ENCODE measurements around the gene CORO7. TPM values are rescaled to one million over a fixed set of nuclear protein-coding genes. Genes with fewer than 3 reads are reported as not detected.

CORO7 gene
- polyA plus RNA-seq, 6 donors from 2014 or later = 9.0 to 40.1 (median 20.7) TPM

- no peaks in the 10 kb centered on the region for H3K27me3 Mint-ChIP-seq
- no peak for DNase-seq
- H3K4me1 Mint-ChIP-seq = peaks cover 10 to 14% (median 13%) of the 10 kb centered on the region in 3 donors
- peak overlapping the region in 1 of 6 donors; percentile 87 for H3K27ac Mint-ChIP-seq
- no peaks in the 10 kb centered on the region for H3K36me3 Mint-ChIP-seq
- H3K9me3 Mint-ChIP-seq = no peaks in the 10 kb centered on the region
- peak; percentile 80 to 85 for ATAC-seq (ENCODE audit: low read depth in 2 of 2)
- peak overlapping the region in 1 of 8 donors; percentile 55 for H3K4me3 Mint-ChIP-seq
These were observed 51.4 kb downstream of the CORO7 start for GRCh38 chr16:4365014-4365406.

DNA sequence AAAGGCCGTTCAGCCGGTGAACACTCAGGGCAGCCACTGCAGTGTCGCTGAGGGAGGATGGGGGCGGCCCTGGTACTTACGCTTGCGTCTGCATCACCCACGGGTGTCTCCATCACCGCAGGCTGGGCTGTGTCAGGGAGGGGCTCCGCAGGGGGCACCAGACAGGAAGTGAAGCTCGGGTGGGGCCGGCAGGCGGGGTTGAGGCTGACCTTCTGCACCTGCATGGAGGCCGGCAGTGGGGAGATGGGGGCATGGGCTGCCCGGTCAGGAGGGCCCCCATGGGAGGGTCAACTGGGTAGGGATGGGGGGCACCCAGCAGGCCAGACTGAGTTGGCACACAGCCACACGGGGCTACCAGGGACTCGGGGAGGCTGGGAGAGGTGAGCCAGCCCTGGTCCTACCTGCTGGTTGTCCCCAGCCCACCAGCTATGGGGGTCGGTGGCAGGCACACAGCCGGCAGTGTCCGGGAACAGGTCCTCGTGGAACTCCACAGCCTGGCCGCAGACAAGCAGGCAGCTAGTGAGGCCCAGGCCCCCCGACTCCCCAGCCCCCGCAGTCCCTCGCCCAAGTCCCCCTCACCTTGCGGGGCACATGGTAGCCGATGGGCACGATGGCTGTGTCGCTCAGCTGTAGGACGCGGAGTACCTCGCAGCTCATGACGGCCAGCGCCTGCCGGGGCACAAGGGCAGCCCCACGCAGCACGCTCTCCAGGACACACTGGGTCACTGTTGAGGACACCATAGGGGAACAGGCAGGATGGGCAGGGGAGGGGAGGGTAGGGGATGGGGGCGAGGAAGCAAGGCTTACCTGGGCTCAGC is 52.0 kb downstream of the CORO7 start:
- DNase-seq = no peak
- ATAC-seq (ENCODE audit: low read depth in 2 of 2) = peak; percentile 61 to 70
- Mint-ChIP-seq H3K27ac (peak overlapping the region in 2 of 6 donors; percentile 56 to 87), H3K36me3 (no peaks in the 10 kb centered on the region), H3K4me3 (peak overlapping the region in 1 of 8 donors; percentile 55), H3K4me1 (peaks cover 10 to 17% (median 14%) of the 10 kb centered on the region in 3 donors), H3K9me3 (no peaks in the 10 kb centered on the region), H3K27me3 (no peaks in the 10 kb centered on the region)

DNA sequence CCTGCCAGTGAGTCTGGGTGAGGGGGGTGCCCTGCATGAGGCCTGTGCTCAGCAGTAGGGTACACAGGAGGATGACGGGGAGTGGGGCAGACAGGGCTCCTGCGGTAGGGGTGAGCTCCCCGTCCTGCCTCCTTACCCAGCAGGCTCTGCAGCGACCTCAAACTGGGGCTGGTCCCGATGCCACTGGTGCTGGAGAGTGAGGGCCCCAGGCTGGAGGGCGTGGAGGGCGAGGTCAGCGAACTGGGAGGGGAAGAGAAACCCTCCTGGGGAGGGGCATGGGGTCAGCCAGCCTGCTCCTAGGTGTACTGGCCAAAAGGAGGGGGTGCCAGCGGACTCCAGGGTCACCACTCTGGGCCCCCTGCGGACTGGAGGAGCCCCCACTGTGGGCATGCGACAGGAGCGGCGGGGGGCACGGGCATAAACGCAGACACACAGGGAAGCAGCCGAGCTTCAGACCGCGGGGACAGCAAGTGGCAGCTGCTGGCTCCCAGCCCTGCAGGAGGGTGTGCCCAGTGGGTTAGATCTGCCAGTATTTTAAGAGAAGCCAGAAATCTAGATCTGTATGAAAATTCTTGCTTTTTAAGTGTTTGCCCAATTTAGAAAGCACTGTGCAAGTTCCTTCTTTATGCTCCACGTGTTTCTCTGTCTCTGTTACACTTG is 53.8 kb downstream of the CORO7 start:
- Mint-ChIP-seq H3K27ac (no peak overlapping the region), H3K9me3 (no peaks in the 10 kb centered on the region), H3K4me1 (peaks cover 16 to 17% (median 16%) of the 10 kb centered on the region in 3 donors), H3K27me3 (no peaks in the 10 kb centered on the region), H3K36me3 (no peaks in the 10 kb centered on the region), H3K4me3 (peak overlapping the region in 1 of 8 donors; percentile 16)
- no peak for ATAC-seq (ENCODE audit: low read depth in 2 of 2)
- DNase-seq = no peak

DNA sequence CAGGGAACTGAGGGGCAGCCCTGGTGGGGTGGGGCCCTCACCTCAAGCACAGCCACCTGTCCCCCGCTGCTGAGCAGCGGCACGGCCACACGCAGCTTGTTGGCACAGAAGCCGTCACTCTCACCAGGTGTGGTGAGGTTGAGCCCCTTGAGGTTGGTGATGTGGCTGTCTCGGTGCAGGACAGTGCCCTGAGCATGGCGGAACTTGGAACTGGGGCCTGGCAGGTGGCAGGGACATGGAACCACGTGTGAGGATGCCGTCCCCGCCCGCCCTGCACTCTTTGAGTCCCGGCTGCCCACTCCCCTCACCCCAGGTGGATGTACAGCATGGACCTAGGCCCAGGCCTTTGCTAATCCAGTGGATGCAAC is 54.5 kb downstream of the CORO7 start:
- peaks cover 12 to 17% (median 16%) of the 10 kb centered on the region in 3 donors for H3K4me1 Mint-ChIP-seq
- no peak overlapping the region for H3K27ac Mint-ChIP-seq
- H3K9me3 Mint-ChIP-seq = no peaks in the 10 kb centered on the region
- ATAC-seq (ENCODE audit: low read depth in 2 of 2) (no peak), DNase-seq (no peak)
- no peaks in the 10 kb centered on the region for H3K27me3 Mint-ChIP-seq
- H3K4me3 Mint-ChIP-seq = no peak overlapping the region
- no peaks in the 10 kb centered on the region for H3K36me3 Mint-ChIP-seq

- Mint-ChIP-seq H3K9me3 (no peaks in the 10 kb centered on the region), H3K4me1 (peaks cover 11 to 17% (median 12%) of the 10 kb centered on the region in 3 donors), H3K27me3 (no peaks in the 10 kb centered on the region), H3K36me3 (no peaks in the 10 kb centered on the region), H3K27ac (peak overlapping the region in 1 of 6 donors; percentile 29), H3K4me3 (no peak overlapping the region)
- no peak for ATAC-seq (ENCODE audit: low read depth in 2 of 2)
- no peak for DNase-seq
These were observed 55.1 kb downstream of the CORO7 start for GRCh38 chr16:4361033-4361943.

- DNase-seq (no peak), ATAC-seq (ENCODE audit: low read depth in 2 of 2) (no peak)
- H3K9me3 Mint-ChIP-seq = no peaks in the 10 kb centered on the region
- no peak overlapping the region for H3K27ac Mint-ChIP-seq
- peaks cover 10 to 14% (median 11%) of the 10 kb centered on the region in 3 donors for H3K4me1 Mint-ChIP-seq
- no peak overlapping the region for H3K4me3 Mint-ChIP-seq
- H3K36me3 Mint-ChIP-seq = no peaks in the 10 kb centered on the region
- H3K27me3 Mint-ChIP-seq = no peaks in the 10 kb centered on the region
These were observed 55.8 kb downstream of the CORO7 start for GRCh38 chr16:4360538-4361021.

DNA sequence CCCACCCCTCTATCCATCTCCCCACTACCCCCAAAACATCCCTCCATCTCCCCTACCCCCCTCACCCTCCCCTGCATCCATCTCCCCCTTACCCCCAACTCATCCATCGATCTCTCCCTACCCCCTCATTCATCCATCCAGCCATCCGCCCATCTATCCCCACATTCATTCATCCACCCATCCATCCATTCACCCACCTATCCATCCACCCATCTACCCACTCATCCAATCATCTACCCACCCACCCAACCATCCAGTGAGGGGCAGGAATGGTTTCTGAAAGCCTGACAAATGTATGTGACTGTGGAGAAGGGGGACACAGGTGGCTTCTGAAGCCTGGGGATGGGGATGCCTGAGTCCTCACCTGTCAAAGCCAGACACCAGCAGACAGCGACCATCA is 56.5 kb downstream of the CORO7 start:
- ATAC-seq (ENCODE audit: low read depth in 2 of 2) = no peak
- no peaks in the 10 kb centered on the region for H3K9me3 Mint-ChIP-seq
- H3K4me3 Mint-ChIP-seq = no peak overlapping the region
- H3K27me3 Mint-ChIP-seq = no peaks in the 10 kb centered on the region
- peak overlapping the region in 1 of 6 donors; percentile 60 for H3K27ac Mint-ChIP-seq
- no peaks in the 10 kb centered on the region for H3K36me3 Mint-ChIP-seq
- DNase-seq = no peak
- H3K4me1 Mint-ChIP-seq = peaks cover 9 to 12% (median 11%) of the 10 kb centered on the region in 3 donors

- peak; percentile 58 for DNase-seq
- H3K27me3 Mint-ChIP-seq = no peaks in the 10 kb centered on the region
- peak; percentile 64 to 84 for ATAC-seq (ENCODE audit: low read depth in 2 of 2)
- no peaks in the 10 kb centered on the region for H3K9me3 Mint-ChIP-seq
- H3K4me1 Mint-ChIP-seq = peaks cover 7 to 11% (median 9%) of the 10 kb centered on the region in 3 donors
- H3K27ac Mint-ChIP-seq = peak overlapping the region in 1 of 6 donors; percentile 5
- H3K36me3 Mint-ChIP-seq = no peaks in the 10 kb centered on the region
- peak overlapping the region in 1 of 8 donors; percentile 82 for H3K4me3 Mint-ChIP-seq
These were observed 57.4 kb downstream of the CORO7 start for GRCh38 chr16:4358831-4359561.

GRCh38 chr16:4358236-4358635 is 58.2 kb downstream of the CORO7 start:
- no peaks in the 10 kb centered on the region for H3K27me3 Mint-ChIP-seq
- H3K4me1 Mint-ChIP-seq = peaks cover 5 to 10% (median 7%) of the 10 kb centered on the region in 3 donors
- ATAC-seq (ENCODE audit: low read depth in 2 of 2) (no peak), DNase-seq (no peak)
- H3K9me3 Mint-ChIP-seq = no peaks in the 10 kb centered on the region
- no peak overlapping the region for H3K4me3 Mint-ChIP-seq
- no peaks in the 10 kb centered on the region for H3K36me3 Mint-ChIP-seq
- no peak overlapping the region for H3K27ac Mint-ChIP-seq

- Mint-ChIP-seq H3K27me3 (no peaks in the 10 kb centered on the region), H3K9me3 (no peaks in the 10 kb centered on the region), H3K27ac (no peak overlapping the region), H3K36me3 (no peaks in the 10 kb centered on the region), H3K4me1 (peaks cover 5 to 7% (median 6%) of the 10 kb centered on the region in 3 donors), H3K4me3 (no peak overlapping the region)
- no peak for ATAC-seq (ENCODE audit: low read depth in 2 of 2)
- no peak for DNase-seq
These were observed 59.6 kb downstream of the CORO7 start for GRCh38 chr16:4356820-4357219.

GRCh38 chr16:4354512-4355409 is 61.6 kb downstream of the CORO7 start:
- ATAC-seq (ENCODE audit: low read depth in 2 of 2) (no peak), DNase-seq (no peak)
- Mint-ChIP-seq H3K27me3 (no peaks in the 10 kb centered on the region), H3K4me1 (peaks cover 5 to 17% (median 15%) of the 10 kb centered on the region in 3 donors), H3K9me3 (no peaks in the 10 kb centered on the region), H3K36me3 (no peaks in the 10 kb centered on the region), H3K27ac (peak overlapping the region in 2 of 6 donors; percentile 72 to 76), H3K4me3 (no peak overlapping the region)

DNA sequence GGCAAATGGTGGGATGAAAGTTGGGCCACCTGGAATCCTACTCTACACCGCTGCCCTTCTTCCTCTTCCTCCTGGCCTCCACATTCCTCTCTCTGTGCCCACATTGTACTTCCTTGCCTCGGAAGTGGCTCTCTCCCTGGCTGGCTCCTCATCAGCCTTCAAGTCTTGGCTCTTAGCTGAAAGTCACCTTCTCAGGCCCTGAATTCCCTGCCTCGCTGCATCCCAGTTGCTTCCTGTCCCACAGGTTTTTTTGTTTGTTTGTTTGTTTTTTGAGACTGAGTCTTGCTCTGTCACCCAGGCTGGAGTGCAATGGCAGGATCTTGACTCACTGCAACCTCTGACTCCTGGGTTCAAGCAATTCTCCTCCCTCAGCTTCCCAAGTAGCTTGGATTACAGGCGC is 62.7 kb downstream of the CORO7 start:
- DNase-seq (no peak), ATAC-seq (ENCODE audit: low read depth in 2 of 2) (no peak)
- Mint-ChIP-seq H3K4me3 (peak overlapping the region in 2 of 8 donors; percentile 42 to 57), H3K4me1 (peaks cover 3 to 19% (median 10%) of the 10 kb centered on the region in 3 donors), H3K9me3 (no peaks in the 10 kb centered on the region), H3K36me3 (no peaks in the 10 kb centered on the region), H3K27me3 (no peaks in the 10 kb centered on the region), H3K27ac (peak overlapping the region in 2 of 6 donors; percentile 8 to 94)
